IMR-90 (cell line): Measurements from ENCODE around the gene NFIA. TPM values are rescaled to one million over a fixed set of nuclear protein-coding genes. Genes with fewer than 3 reads are reported as not detected.

ENCODE experiments used
- ATAC-seq: fragments of 200-7000 bp; cut with Tn5 transposase; 2 replicates; pipeline ENCODE4 v1.9.1; 2020; ENCODE audit warnings: low read depth, mild to moderate bottlenecking, moderate library complexity
- BruUV-seq: library from RNA; stranded (reverse); fragments of 400-500 nt; replicated peaks from 2 replicates; lab custom pipeline; 2021; lab: Mats Ljungman, UMichigan
- CTCF ChIA-PET: fragments of 300-600 bp; formaldehyde crosslinking; extraction: SDS; loops from one replicate; lab custom pipeline; 2021; ENCODE audit warnings: antibody characterized with exemption; lab: Yijun Ruan, JAX
- POLR2A ChIA-PET: fragments of 300-600 bp; sonication (Branson Sonifier 250); formaldehyde crosslinking; loops from one replicate; lab custom pipeline; 2022; ENCODE audit warnings: antibody characterized with exemption; ENCODE audit not compliant: unreplicated experiment; lab: Charles Lee
- DNase-seq: peaks from one replicate; pipeline ENCODE4 v3.0.0; 2013
- H2AFZ ChIP-seq: replicated peaks from 2 replicates; pipeline ENCODE3; 2013; ENCODE audit warnings: low read length, mild to moderate bottlenecking; ENCODE audit not compliant: poor library complexity
- H2AK5ac ChIP-seq: 2 replicates; pipeline ENCODE4 v1.6.1; 2013; ENCODE audit warnings: low read depth, low read length, inconsistent platforms
- H2AK9ac ChIP-seq: replicated peaks from 2 replicates; pipeline ENCODE3; 2013; ENCODE audit warnings: mild to moderate bottlenecking, low read depth, low read length, moderate library complexity; ENCODE audit not compliant: poor library complexity
- H2BK120ac ChIP-seq: 2 replicates; pipeline ENCODE4 v1.6.1; 2013; ENCODE audit warnings: low read depth, low read length, inconsistent platforms
- H2BK15ac ChIP-seq: 3 replicates; pipeline ENCODE4 v1.6.1; 2013; ENCODE audit warnings: low read depth, low read length, inconsistent platforms
- H2BK20ac ChIP-seq: 2 replicates; pipeline ENCODE4 v1.6.1; 2013; ENCODE audit warnings: low read depth, mild to moderate bottlenecking, inconsistent platforms, low read length, moderate library complexity
- H2BK5ac ChIP-seq: 2 replicates; pipeline ENCODE4 v1.6.1; 2013; ENCODE audit warnings: mild to moderate bottlenecking, low read depth, low read length, inconsistent platforms; ENCODE audit not compliant: poor library complexity, severe bottlenecking
- H3K14ac ChIP-seq: replicated peaks from 2 replicates; pipeline ENCODE4 v1.6.1; 2013; ENCODE audit warnings: low read depth, low read length, inconsistent platforms
- H3K18ac ChIP-seq: 2 replicates; pipeline ENCODE4 v1.6.1; 2013; ENCODE audit warnings: low read depth, low read length, control low read depth
- H3K23ac ChIP-seq: 2 replicates; pipeline ENCODE4 v1.6.1; 2013; ENCODE audit warnings: low read depth, low read length, inconsistent platforms
- H3K27ac ChIP-seq: 2 replicates; pipeline ENCODE4 v1.5.1; 2013; ENCODE audit warnings: mild to moderate bottlenecking, control low read depth, low read length; ENCODE audit not compliant: insufficient read depth
- H3K27me3 ChIP-seq: 2 replicates; pipeline ENCODE4 v1.6.1; 2013; ENCODE audit warnings: low read length; ENCODE audit not compliant: control insufficient read depth, insufficient read depth
- H3K36me3 ChIP-seq: 2 replicates; pipeline ENCODE4 v1.6.1; 2013; ENCODE audit warnings: low read length, mixed read lengths; ENCODE audit not compliant: control insufficient read depth, insufficient read depth
- H3K4ac ChIP-seq: 2 replicates; pipeline ENCODE4 v1.6.1; 2013; ENCODE audit warnings: low read depth, low read length, inconsistent platforms
- H3K4me1 ChIP-seq: 2 replicates; pipeline ENCODE4 v1.6.1; 2013; ENCODE audit warnings: low read length, mixed read lengths; ENCODE audit not compliant: control insufficient read depth, insufficient read depth
- H3K4me2 ChIP-seq: 2 replicates; pipeline ENCODE4 v1.6.1; 2013; ENCODE audit warnings: low read depth, mild to moderate bottlenecking, control low read depth, low read length, moderate library complexity
- H3K4me3 ChIP-seq: 2 replicates; pipeline ENCODE4 v1.5.1; 2013; ENCODE audit warnings: low read depth, mild to moderate bottlenecking, control low read depth, low read length, moderate library complexity; ENCODE audit not compliant: insufficient read depth
- H3K56ac ChIP-seq: 2 replicates; pipeline ENCODE4 v1.6.1; 2013; ENCODE audit warnings: low read length, inconsistent platforms; ENCODE audit not compliant: insufficient read depth; ENCODE audit errors: extremely low read depth
- H3K79me1 ChIP-seq, 2 experiments: 2 replicates each; pipeline ENCODE4 v1.6.1; 2013; ENCODE audit warnings: low read length in 2 of 2, inconsistent platforms in 1 of 2, low read depth in 1 of 2
- H3K9ac ChIP-seq: 2 replicates; pipeline ENCODE4 v1.6.1; 2013; ENCODE audit warnings: low read depth, low read length, control low read depth
- H3K9me1 ChIP-seq: 2 replicates; pipeline ENCODE4 v1.6.1; 2013; ENCODE audit warnings: low read length, inconsistent platforms; ENCODE audit not compliant: insufficient read depth
- H3K9me3 ChIP-seq: 2 replicates; pipeline ENCODE4 v1.6.1; 2013; ENCODE audit warnings: low read length; ENCODE audit not compliant: control insufficient read depth, insufficient read depth
- H4K20me1 ChIP-seq: 2 replicates; pipeline ENCODE4 v1.6.1; 2013; ENCODE audit warnings: low read length, inconsistent platforms; ENCODE audit not compliant: insufficient read depth
- H4K5ac ChIP-seq: 2 replicates; pipeline ENCODE4 v1.6.1; 2013; ENCODE audit warnings: mild to moderate bottlenecking, low read depth, low read length, control low read depth
- H4K8ac ChIP-seq, 2 experiments: 2 replicates each; pipeline ENCODE4 v1.6.1; 2013; ENCODE audit warnings: low read depth in 2 of 2, low read length in 2 of 2, control low read depth in 1 of 2, inconsistent platforms in 1 of 2
- H4K91ac ChIP-seq: 2 replicates; pipeline ENCODE4 v1.6.1; 2013; ENCODE audit warnings: low read depth, low read length, inconsistent platforms; ENCODE audit not compliant: insufficient read depth
- BHLHE40 ChIP-seq: fragments of 150-350 bp; IDR thresholded peaks from 2 replicates; pipeline ENCODE4 v1.6.1; 2016; ENCODE audit warnings: mild to moderate bottlenecking, low read depth, low read length
- CEBPB ChIP-seq: IDR thresholded peaks from 2 replicates; pipeline ENCODE4 v1.6.1; 2012; ENCODE audit warnings: low read depth, low read length, improper control_type of control experiment
- CTCF ChIP-seq: conservative IDR thresholded peaks from 2 replicates; pipeline ENCODE4 v1.5.1; 2012; ENCODE audit warnings: mild to moderate bottlenecking, low read depth, low read length, improper control_type of control experiment
- ELK1 ChIP-seq: fragments of 150-350 bp; IDR thresholded peaks from 2 replicates; pipeline ENCODE4 v1.6.1; 2016; ENCODE audit warnings: low read depth, mild to moderate bottlenecking, low read length, moderate library complexity, borderline replicate concordance
- MAFK ChIP-seq: IDR thresholded peaks from 2 replicates; pipeline ENCODE4 v1.6.1; 2012; ENCODE audit warnings: low read depth, low read length, improper control_type of control experiment
- MAZ ChIP-seq: IDR thresholded peaks from 2 replicates; pipeline ENCODE4 v1.6.1; 2012; ENCODE audit warnings: low read depth, mild to moderate bottlenecking, low read length, improper control_type of control experiment, moderate library complexity, borderline replicate concordance
- NFE2L2 ChIP-seq: fragments of 150-350 bp; IDR thresholded peaks from 2 replicates; pipeline ENCODE4 v1.6.1; 2016; ENCODE audit warnings: low read depth, mild to moderate bottlenecking, low read length
- POLR2A ChIP-seq: IDR thresholded peaks from 2 replicates; pipeline ENCODE4 v1.6.1; 2012; ENCODE audit warnings: mild to moderate bottlenecking, low read depth, low read length
- RAD21 ChIP-seq: IDR thresholded peaks from 2 replicates; pipeline ENCODE4 v1.6.1; 2012; ENCODE audit warnings: low read length, improper control_type of control experiment
- RCOR1 ChIP-seq: IDR thresholded peaks from 2 replicates; pipeline ENCODE4 v1.6.1; 2012; ENCODE audit warnings: mild to moderate bottlenecking, low read length, improper control_type of control experiment; ENCODE audit not compliant: insufficient replicate concordance
- RFX5 ChIP-seq: IDR thresholded peaks from 2 replicates; pipeline ENCODE4 v1.8.0; 2012; ENCODE audit warnings: low read depth, mild to moderate bottlenecking, low read length, moderate library complexity
- SMC3 ChIP-seq: fragments of 150-350 bp; IDR thresholded peaks from 2 replicates; pipeline ENCODE4 v1.6.1; 2016; ENCODE audit warnings: low read depth, mild to moderate bottlenecking, antibody characterized with exemption, low read length, moderate library complexity
- USF2 ChIP-seq: fragments of 150-350 bp; IDR thresholded peaks from 2 replicates; pipeline ENCODE4 v1.6.1; 2017; ENCODE audit warnings: mild to moderate bottlenecking, antibody characterized with exemption, low read length, low read depth
- WGBS, 2 experiments: methylation state at CpG; one replicate each; pipeline versions ENCODE4 v1.1.5 to v1.1.7; 2013; ENCODE audit warnings: missing lambda C conversion rate in 2 of 2; ENCODE audit not compliant: insufficient read length in 1 of 2; ENCODE audit errors: extremely low coverage in 2 of 2; 5-methylcytosine and 5-hydroxymethylcytosine counted together
- dilution Hi-C: fragments of 300-500 bp; cut with HindIII; formaldehyde crosslinking; loops from one replicate; pipeline ENCODE4 v1.14.3; 2018; ENCODE audit warnings: low sequenced_read_pairs; ENCODE audit not compliant: unreplicated experiment
- in situ Hi-C: fragments of 300-500 bp; cut with MboI; formaldehyde crosslinking; loops from 3 replicates; pipeline ENCODE4 v1.14.3; 2019; ENCODE audit warnings: low sequenced_read_pairs, inconsistent platforms, mixed read lengths
- intact Hi-C: fragments of 100-400 bp; cut with micrococcal nuclease; formaldehyde crosslinking; loops from 2 replicates; pipeline ENCODE4 v1.10.0; 2022
- polyA plus RNA-seq, 3 experiments: library from polyadenylated mRNA; depleted of rRNA; stranded (reverse); fragments of >200 nt; gene quantifications; 2 replicates each; pipeline ENCODE4 v1.2.3, GENCODE V29; 2012; ENCODE audit warnings: low replicate concordance in 1 of 3
- total RNA-seq: library from RNA; depleted of rRNA; stranded (reverse); fragments of >200 nt; gene quantifications from 2 replicates; pipeline ENCODE4 v1.2.3, GENCODE V29; 2012

The NFIA gene
- total and polyA plus RNA-seq, 2 of the 4 experiments (the other 2 are of a cell fraction): 1.6 to 2.2 TPM

GRCh38 chr1:61051719-61052394, 30.5 kb upstream of the NFIA start:
- no peak overlapping the region for H4K8ac ChIP-seq
- no peak for DNase-seq
- no peak overlapping the region for H3K14ac ChIP-seq
- H2BK120ac ChIP-seq: no peak overlapping the region
- H3K56ac ChIP-seq: no peak overlapping the region
- no peak overlapping the region for H3K18ac ChIP-seq
- in situ Hi-C loops: loop anchor here (10.0 kb wide), 1 partner anchor 283 kb away; no protein-coding TSS in a partner anchor
- H3K27ac ChIP-seq: no peak overlapping the region
- H3K9ac ChIP-seq: no peak overlapping the region
- no peaks in the 10 kb centered on the region for H3K9me3 ChIP-seq
- H3K23ac ChIP-seq: no peak overlapping the region
- TF ChIP-seq CEBPB (no peak), RAD21 (no peak), BHLHE40 (no peak), NFE2L2 (no peak), CTCF (no peak), SMC3 (no peak), MAZ (no peak), MAFK (no peak), RCOR1 (no peak), POLR2A (no peak), ELK1 (no peak), USF2 (no peak), RFX5 (no peak)
- H4K20me1 ChIP-seq: no peaks in the 10 kb centered on the region; the same call in 1 of the 2 replicates
- H2AK5ac ChIP-seq: no peak overlapping the region
- H2BK15ac ChIP-seq: no peak overlapping the region
- no peak overlapping the region for H4K5ac ChIP-seq
- BruUV-seq: no TSS peak
- ATAC-seq: no peak
- H3K36me3 ChIP-seq: no peaks in the 10 kb centered on the region
- ChIA-PET CTCF (interaction anchor here (1.1 kb wide), 1 partner anchor 1149 kb away, joined by 3 read pairs; no protein-coding TSS in a partner anchor), POLR2A (no interaction called here)
- H3K27me3 ChIP-seq: peaks cover 46% of the 10 kb centered on the region
- WGBS, 2 experiments: 90 to 100% methylated on average over 1 to 7 of the region's 23 CpGs
- H4K91ac ChIP-seq: no peak overlapping the region
- no peak overlapping the region for H2BK20ac ChIP-seq
- no peaks in the 10 kb centered on the region for H3K4me1 ChIP-seq
- H2AFZ ChIP-seq: no peak overlapping the region
- dilution Hi-C loops: no loop called here
- intact Hi-C loops: loop anchor here (2.0 kb wide), 2 partner anchors 25 to 801 kb away; no protein-coding TSS in a partner anchor
- no peak overlapping the region for H3K4ac ChIP-seq
- no peaks in the 10 kb centered on the region for H3K9me1 ChIP-seq
- H2BK5ac ChIP-seq: no peak overlapping the region
- no peak overlapping the region for H2AK9ac ChIP-seq
- no peak overlapping the region for H3K4me2 ChIP-seq
- no peaks in the 10 kb centered on the region for H3K79me1 ChIP-seq
- H3K4me3 ChIP-seq: no peak overlapping the region
